HG02571 (cell line): Measurements from ENCODE around the gene FAM32A.

Experiments used
- ATAC-seq: cut with Tn5 transposase; IDR thresholded peaks from one replicate; pipeline ENCODE4 v1.9.1; 2021; ENCODE audit warnings: mild to moderate bottlenecking, moderate library complexity; ENCODE audit not compliant: unreplicated experiment

The FAM32A gene

GRCh38 chr19:16200038-16201010, 15.1 kb downstream of the FAM32A start:
- no peak for ATAC-seq

- no peak for ATAC-seq
Observed at GRCh38 chr19:16201011-16201391, 15.8 kb downstream of the FAM32A start.

- no peak for ATAC-seq
Observed at GRCh38 chr19:16202320-16203255, 17.4 kb downstream of the FAM32A start.

GRCh38 chr19:16203256-16204004, 18.2 kb downstream of the FAM32A start:
- no peak for ATAC-seq

- ATAC-seq, result no peak
Observed at GRCh38 chr19:16204005-16204294, 18.7 kb downstream of the FAM32A start.

- no peak for ATAC-seq
Observed at GRCh38 chr19:16205205-16206045, 20.2 kb downstream of the FAM32A start.

GRCh38 chr19:16206046-16206605, 20.9 kb downstream of the FAM32A start:
- ATAC-seq, result no peak

GRCh38 chr19:16206637-16207036, 21.4 kb downstream of the FAM32A start:
- ATAC-seq, result no peak

GRCh38 chr19:16207063-16207462, 21.9 kb downstream of the FAM32A start:
- no peak for ATAC-seq

GRCh38 chr19:16207490-16208025, 22.3 kb downstream of the FAM32A start:
- no peak for ATAC-seq

GRCh38 chr19:16208064-16208759, 23.0 kb downstream of the FAM32A start:
- ATAC-seq, result no peak

GRCh38 chr19:16208847-16209665, 23.8 kb downstream of the FAM32A start:
- no peak for ATAC-seq

- no peak for ATAC-seq
Observed at GRCh38 chr19:16210168-16210567, 25.0 kb downstream of the FAM32A start.

- ATAC-seq, result no peak
Observed at GRCh38 chr19:16213076-16213475, 27.9 kb downstream of the FAM32A start.

GRCh38 chr19:16216744-16217670, 31.8 kb downstream of the FAM32A start:
- ATAC-seq, result no peak

GRCh38 chr19:16217716-16218451, 32.7 kb downstream of the FAM32A start:
- no peak for ATAC-seq
